ENCODE measurements around the gene C1orf146.
"Not testable (repeated sequence)": the region's sequence is repeated elsewhere in the genome, so short reads cannot be mapped to it uniquely, and the experiment has no call there.

The C1orf146 gene

DNA sequence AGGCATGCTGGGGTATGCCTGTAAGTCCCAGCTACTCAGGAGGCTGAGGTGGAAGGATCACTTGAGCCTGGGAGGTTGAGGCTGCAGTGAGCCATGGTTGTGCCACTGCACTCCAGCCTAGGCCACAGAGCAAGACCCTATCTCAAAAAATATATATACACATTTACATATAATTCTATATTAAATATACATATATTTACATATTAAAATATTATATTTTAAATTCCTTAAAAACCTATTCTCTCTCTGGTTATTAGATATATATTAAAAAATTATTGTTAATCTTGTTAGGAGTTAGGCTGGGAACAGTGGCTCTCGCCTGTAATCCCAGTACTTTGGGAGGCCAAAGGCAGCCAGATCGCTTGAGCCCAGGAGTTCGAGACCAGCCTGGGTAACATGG lies 58.4 kb downstream of the C1orf146 start:
- no peak for DNase-seq

DNA sequence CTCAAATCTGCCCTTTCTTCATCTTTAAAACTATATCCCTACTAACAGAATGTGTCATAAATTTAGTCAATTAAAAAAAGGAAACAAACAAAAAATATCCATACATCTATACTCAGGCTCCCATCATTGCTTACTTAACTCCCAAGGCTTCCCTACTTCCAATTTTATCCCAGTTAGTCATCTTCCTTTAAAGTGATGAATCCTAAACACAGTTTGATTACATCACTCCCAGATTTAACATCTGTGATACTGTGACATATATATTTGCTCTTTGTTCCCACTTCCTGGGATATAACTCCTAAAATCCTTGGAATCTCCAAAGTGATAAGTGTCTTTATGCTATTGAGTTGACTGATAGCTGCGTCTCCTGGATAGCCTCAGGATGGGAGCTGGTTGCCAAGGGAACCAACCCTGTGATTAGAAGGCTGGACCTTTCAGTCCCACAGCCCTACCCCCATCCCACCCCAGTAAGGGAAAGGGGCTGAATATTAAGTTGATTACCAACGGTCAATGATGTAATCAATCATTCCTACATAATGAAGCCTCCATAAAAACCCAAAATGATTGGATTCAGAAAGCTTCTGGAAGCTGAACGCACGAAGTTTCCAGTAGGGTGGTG lies 59.5 kb downstream of the C1orf146 start:
- DNase-seq: no peak

DNA sequence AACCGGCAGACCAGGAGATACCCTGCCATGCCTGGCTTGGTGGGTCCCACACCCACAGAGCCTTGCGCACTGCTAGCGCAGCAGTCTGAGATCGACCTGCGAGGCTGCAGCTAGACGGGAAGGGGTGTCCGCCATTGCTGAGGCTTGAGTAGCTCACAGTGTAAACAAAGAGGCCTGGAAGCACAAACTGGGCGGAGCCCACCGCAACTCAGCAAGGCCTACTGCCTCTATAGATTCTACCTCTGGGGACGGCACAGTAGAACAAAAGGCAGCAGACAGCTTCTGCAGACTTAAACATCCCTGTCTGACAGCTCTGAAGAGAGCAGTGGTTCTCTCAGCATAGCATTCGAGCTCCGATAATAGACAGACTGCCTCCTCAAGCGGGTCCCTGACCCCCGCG lies 62.1 kb downstream of the C1orf146 start:
- not testable (repeated sequence) for DNase-seq

DNA sequence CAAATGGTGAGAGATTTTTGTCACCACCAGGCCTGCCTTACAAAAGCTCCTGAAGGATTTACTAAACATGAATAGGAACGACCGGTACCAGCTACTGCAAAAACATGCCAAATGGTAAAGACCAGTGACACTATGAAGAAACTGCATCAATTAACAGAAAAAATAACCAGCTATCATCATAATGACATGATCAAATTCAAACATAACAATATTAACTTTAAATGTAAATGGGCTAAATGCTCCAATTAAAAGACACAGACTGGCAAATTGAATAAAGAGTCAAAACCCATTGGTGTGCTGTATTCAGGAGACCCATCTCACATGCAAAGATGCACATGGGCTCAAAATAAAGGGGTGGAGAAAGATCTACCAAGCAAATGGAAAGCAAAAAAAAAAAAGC lies 63.7 kb downstream of the C1orf146 start:
- not testable (repeated sequence) for DNase-seq

DNA sequence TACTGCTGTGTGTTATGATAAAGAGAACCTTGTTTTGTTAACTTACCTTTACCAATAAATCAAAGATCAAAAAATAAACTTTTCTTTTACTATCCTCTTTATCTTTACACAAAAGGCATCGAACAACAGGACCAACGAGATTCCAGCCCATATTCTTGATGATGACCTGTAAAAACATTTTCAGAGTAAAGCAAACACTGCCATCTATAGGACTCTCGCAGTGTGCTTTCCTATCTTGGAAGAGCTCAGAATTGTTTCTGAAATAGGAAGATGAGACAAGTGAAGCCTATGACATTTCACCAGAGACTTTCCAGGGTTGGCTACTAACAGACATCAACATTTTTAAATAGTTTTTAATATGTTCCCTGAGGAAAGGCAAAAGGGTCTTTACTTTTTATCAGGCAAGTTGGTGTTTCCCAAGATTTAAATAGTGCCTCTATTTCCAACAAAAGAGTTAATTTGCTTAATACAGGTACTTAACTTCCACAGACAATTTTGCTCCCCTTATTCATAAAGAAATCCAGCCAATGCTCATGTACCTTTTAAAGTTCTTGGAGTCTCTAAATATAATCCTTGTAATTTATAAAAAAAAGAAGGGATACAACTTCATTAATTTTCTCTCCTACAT lies 73.8 kb downstream of the C1orf146 start:
- no peak for DNase-seq
